NCI-H2196 (cell line): ENCODE results near the gene MFSD2A.
"Not testable (repeated sequence)": the region's sequence is repeated elsewhere in the genome, so short reads cannot be mapped to it uniquely, and the experiment has no call there.

Experiments
- DNase-seq: peaks from one replicate; lab custom pipeline; 2025; ENCODE audit not compliant: unreplicated experiment; lab: John Stamatoyannopoulos, UW

Gene MFSD2A

GRCh38 chr1:39940253-39940652, 14.7 kb upstream of the MFSD2A start:
- DNase-seq: no peak

- DNase-seq: no peak
These were observed 13.7 kb upstream of the MFSD2A start for GRCh38 chr1:39940980-39941871.

- no peak for DNase-seq
These were observed 11.3 kb upstream of the MFSD2A start for GRCh38 chr1:39943471-39944290.

GRCh38 chr1:39944410-39945112, 10.4 kb upstream of the MFSD2A start:
- no peak for DNase-seq

GRCh38 chr1:39946216-39946615, 8.7 kb upstream of the MFSD2A start:
- no peak for DNase-seq

GRCh38 chr1:39947260-39947659, 7.7 kb upstream of the MFSD2A start:
- DNase-seq: no peak

GRCh38 chr1:39949891-39950290, 5.1 kb upstream of the MFSD2A start:
- DNase-seq: no peak

- DNase-seq: no peak
These were observed 3.0 kb upstream of the MFSD2A start for GRCh38 chr1:39951926-39952325.

- DNase-seq: peak; percentile 9
These were observed 2.4 kb upstream of the MFSD2A start for GRCh38 chr1:39952359-39953110.

- no peak for DNase-seq
These were observed 548 bp upstream of the MFSD2A start for GRCh38 chr1:39954324-39954869.

- peak; percentile 41 for DNase-seq
These were observed 898 bp downstream of the MFSD2A start for GRCh38 chr1:39955547-39956539.

GRCh38 chr1:39957299-39958015, 2.5 kb downstream of the MFSD2A start:
- DNase-seq: no peak

GRCh38 chr1:39958403-39959200, 3.7 kb downstream of the MFSD2A start:
- DNase-seq: no peak

GRCh38 chr1:39959651-39960333, 4.8 kb downstream of the MFSD2A start:
- peak; percentile 18 for DNase-seq

GRCh38 chr1:39960431-39960958, 5.5 kb downstream of the MFSD2A start:
- peak; percentile 95 for DNase-seq

- DNase-seq: no peak
These were observed 7.5 kb downstream of the MFSD2A start for GRCh38 chr1:39962450-39962825.

- DNase-seq: not testable (repeated sequence)
These were observed 8.0 kb downstream of the MFSD2A start for GRCh38 chr1:39962964-39963363.
